Natural killer cell (primary cell): ENCODE data around the gene POLA1. TPM values are rescaled to one million over a fixed set of nuclear protein-coding genes. Genes with fewer than 3 reads are reported as not detected.

Experiments
- ATAC-seq, 3 donors: fragments of 150-1000 bp in 2 of 3; fragments of 200-7000 bp in 1 of 3; cut with Tn5 transposase; 1 replicate in 1 of 3; 2 replicates in 2 of 3; pipeline ENCODE4 v1.10.0; 2021; ENCODE audit warnings: mild to moderate bottlenecking in 2 of 3, moderate library complexity in 2 of 3
- DNase-seq, 2 donors: peaks; one replicate each; pipeline versions ENCODE4 v3.0.0 to v3.0.0-alpha.2; 2013 to 2021; ENCODE audit warnings: mixed read lengths in 1 of 2
- H3K27ac ChIP-seq: one replicate; pipeline ENCODE4 v1.5.1; 2013; ENCODE audit warnings: mild to moderate bottlenecking, low read length
- H3K27me3 ChIP-seq: one replicate; pipeline ENCODE4 v1.6.1; 2013; ENCODE audit warnings: low read length; ENCODE audit not compliant: control insufficient read depth, insufficient read depth
- H3K36me3 ChIP-seq: one replicate; pipeline ENCODE4 v1.6.1; 2013; ENCODE audit warnings: low read length; ENCODE audit not compliant: control insufficient read depth, insufficient read depth
- H3K4me1 ChIP-seq: one replicate; pipeline ENCODE4 v1.6.1; 2013; ENCODE audit warnings: low read length; ENCODE audit not compliant: control insufficient read depth, insufficient read depth
- H3K4me3 ChIP-seq: one replicate; pipeline ENCODE4 v1.5.1; 2013; ENCODE audit warnings: low read length
- H3K9me3 ChIP-seq: one replicate; pipeline ENCODE4 v1.6.1; 2013; ENCODE audit warnings: low read length; ENCODE audit not compliant: control insufficient read depth, insufficient read depth
- H3K27ac Mint-ChIP-seq, 2 donors: one replicate each; pipeline ENCODE4 v1.8.0; 2022; ENCODE audit warnings: mild to moderate bottlenecking in 2 of 2, mixed read lengths in 2 of 2, moderate library complexity in 1 of 2
- H3K27me3 Mint-ChIP-seq, 2 donors: one replicate each; pipeline ENCODE4 v1.8.0; 2022; ENCODE audit warnings: low read depth in 2 of 2, mixed read lengths in 2 of 2
- H3K36me3 Mint-ChIP-seq: one replicate; pipeline ENCODE4 v1.8.0; 2022; ENCODE audit warnings: mixed read lengths
- H3K4me1 Mint-ChIP-seq, 2 donors: one replicate each; pipeline ENCODE4 v1.8.0; 2022; ENCODE audit warnings: mixed read lengths in 2 of 2
- H3K4me3 Mint-ChIP-seq: one replicate; pipeline ENCODE4 v1.8.0; 2022; ENCODE audit warnings: mild to moderate bottlenecking, moderate library complexity, mixed read lengths
- H3K9me3 Mint-ChIP-seq, 2 donors: one replicate each; pipeline ENCODE4 v1.8.0; 2022; ENCODE audit warnings: mixed read lengths in 2 of 2
- CTCF ChIP-seq: fragments of 200-600 bp; IDR thresholded peaks from one replicate; pipeline ENCODE4 v1.8.0; 2022; ENCODE audit warnings: antibody characterized with exemption
- WGBS: methylation state at CpG from one replicate; pipeline ENCODE4 v1.1.7; 2013; ENCODE audit warnings: missing lambda C conversion rate; ENCODE audit not compliant: insufficient coverage; 5-methylcytosine and 5-hydroxymethylcytosine counted together
- intact Hi-C: fragments of 100-400 bp; cut with micrococcal nuclease; formaldehyde crosslinking; loops from one replicate; pipeline ENCODE4 v1.14.2; 2022
- total RNA-seq, 4 donors: library from RNA; stranded (reverse); fragments of 120-200 nt in 1 of 4; gene quantifications; one replicate each; pipeline versions ENCODE4 v1.2.3 to v1.2.4, GENCODE V29; 2013 to 2022

POLA1 gene
- total RNA-seq, 3 donors from 2014 or later (not counting 1 experiment from before 2014, with no cell fraction given), result 11.1 to 12.6 (median 11.3) TPM

- no peak overlapping the region for H3K27ac ChIP-seq
- no peaks in the 10 kb centered on the region for H3K27me3 ChIP-seq
- DNase-seq (no peak), ATAC-seq (no peak)
- Mint-ChIP-seq H3K27ac (no peak overlapping the region), H3K36me3 (no peaks in the 10 kb centered on the region), H3K4me3 (no peak overlapping the region), H3K4me1 (no peaks in the 10 kb centered on the region), H3K27me3 (no peaks in the 10 kb centered on the region), H3K9me3 (no peaks in the 10 kb centered on the region)
- no peaks in the 10 kb centered on the region for H3K4me1 ChIP-seq
- H3K4me3 ChIP-seq, result no peak overlapping the region
- no peak for TF ChIP-seq CTCF
- WGBS, result 65% methylated on average over 2 of the region's 2 CpGs
- no peaks in the 10 kb centered on the region for H3K9me3 ChIP-seq
- intact Hi-C loops, result no loop called here
- no peaks in the 10 kb centered on the region for H3K36me3 ChIP-seq
These were observed 197.0 kb downstream of the POLA1 start for GRCh38 chrX:24890677-24891076.

GRCh38 chrX:24899391-24899790 lies 205.7 kb downstream of the POLA1 start:
- no peaks in the 10 kb centered on the region for H3K36me3 ChIP-seq
- H3K9me3 ChIP-seq, result no peaks in the 10 kb centered on the region
- no peak for TF ChIP-seq CTCF
- ATAC-seq (no peak), DNase-seq (no peak)
- Mint-ChIP-seq H3K4me1 (no peaks in the 10 kb centered on the region), H3K27ac (no peak overlapping the region), H3K27me3 (no peaks in the 10 kb centered on the region), H3K9me3 (no peaks in the 10 kb centered on the region), H3K36me3 (peaks cover 4% of the 10 kb centered on the region), H3K4me3 (no peak overlapping the region)
- no peak overlapping the region for H3K4me3 ChIP-seq
- WGBS, result 100% methylated on average over 5 of the region's 6 CpGs
- no peaks in the 10 kb centered on the region for H3K27me3 ChIP-seq
- no peak overlapping the region for H3K27ac ChIP-seq
- intact Hi-C loops, result no loop called here
- no peaks in the 10 kb centered on the region for H3K4me1 ChIP-seq

GRCh38 chrX:24900234-24900633 lies 206.5 kb downstream of the POLA1 start:
- H3K36me3 ChIP-seq, result no peaks in the 10 kb centered on the region
- no peak overlapping the region for H3K27ac Mint-ChIP-seq
- no peak for ATAC-seq
- no peaks in the 10 kb centered on the region for H3K4me1 ChIP-seq
- intact Hi-C loops, result no loop called here
- TF ChIP-seq CTCF, result no peak
- H3K27me3 Mint-ChIP-seq, result no peaks in the 10 kb centered on the region
- H3K9me3 ChIP-seq, result no peaks in the 10 kb centered on the region
- H3K4me3 Mint-ChIP-seq, result no peak overlapping the region
- H3K4me1 Mint-ChIP-seq, result no peaks in the 10 kb centered on the region
- H3K4me3 ChIP-seq, result no peak overlapping the region
- WGBS, result no CpG with 5 or more reads among the region's 1 CpG
- H3K27ac ChIP-seq, result no peak overlapping the region
- peaks cover 4% of the 10 kb centered on the region for H3K36me3 Mint-ChIP-seq
- H3K27me3 ChIP-seq, result no peaks in the 10 kb centered on the region
- H3K9me3 Mint-ChIP-seq, result no peaks in the 10 kb centered on the region
- no peak for DNase-seq

- Histone ChIP-seq H3K9me3 (no peaks in the 10 kb centered on the region), H3K27ac (no peak overlapping the region), H3K4me3 (no peak overlapping the region), H3K36me3 (no peaks in the 10 kb centered on the region), H3K27me3 (no peaks in the 10 kb centered on the region), H3K4me1 (no peaks in the 10 kb centered on the region)
- Mint-ChIP-seq H3K27me3 (no peaks in the 10 kb centered on the region), H3K4me1 (no peaks in the 10 kb centered on the region), H3K27ac (no peak overlapping the region), H3K9me3 (no peaks in the 10 kb centered on the region), H3K4me3 (no peak overlapping the region), H3K36me3 (no peaks in the 10 kb centered on the region)
- WGBS, result 96% methylated on average over 4 of the region's 5 CpGs
- intact Hi-C loops, result no loop called here
- ATAC-seq (no peak), DNase-seq (no peak)
- TF ChIP-seq CTCF, result no peak
These were observed 209.1 kb downstream of the POLA1 start for GRCh38 chrX:24902806-24903205.
